Neuron (in vitro differentiated cells): ENCODE results near the gene EVX1.

Experiments used
- H2AFZ ChIP-seq: one replicate; pipeline ENCODE4 v1.6.1; 2013; ENCODE audit warnings: low read depth, mild to moderate bottlenecking, inconsistent platforms, low read length, moderate library complexity
- H3K27me3 ChIP-seq: one replicate; pipeline ENCODE4 v1.6.1; 2013; ENCODE audit warnings: low read length; ENCODE audit not compliant: insufficient read depth
- H3K36me3 ChIP-seq: one replicate; pipeline ENCODE4 v1.6.1; 2013; ENCODE audit warnings: low read length; ENCODE audit not compliant: insufficient read depth
- H3K4me1 ChIP-seq: one replicate; pipeline ENCODE4 v1.6.1; 2013; ENCODE audit warnings: low read length; ENCODE audit not compliant: insufficient read depth
- H3K4me3 ChIP-seq: 2 replicates; pipeline ENCODE4 v1.5.1; 2013; ENCODE audit warnings: mild to moderate bottlenecking, low read length, moderate library complexity
- H3K9me3 ChIP-seq: one replicate; pipeline ENCODE4 v1.6.1; 2013; ENCODE audit warnings: low read length

The EVX1 gene

DNA sequence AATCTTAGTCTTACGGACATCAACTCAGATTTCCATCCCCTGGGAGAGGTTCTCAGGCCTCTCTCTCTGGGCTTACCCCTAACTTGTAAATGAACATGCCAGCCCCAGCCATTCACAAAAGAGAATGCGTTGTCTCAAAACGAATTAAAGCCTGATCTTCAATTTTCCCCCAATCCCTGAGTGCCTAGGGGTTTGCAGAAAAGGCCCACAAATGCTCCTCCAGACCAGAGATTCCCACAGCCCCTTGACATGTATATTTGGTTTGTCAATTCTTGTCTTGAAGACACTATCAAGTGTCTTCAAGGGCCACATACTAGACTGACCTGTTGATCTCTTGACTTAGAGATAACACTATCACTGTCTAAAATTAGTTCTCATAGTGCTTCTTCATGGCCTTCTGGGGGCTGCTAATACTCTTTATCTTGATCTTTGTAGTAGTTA is 30.8 kb upstream of the EVX1 start:
- Histone ChIP-seq H3K4me1 (no peaks in the 10 kb centered on the region), H3K4me3 (no peak overlapping the region), H3K27me3 (peaks cover 97% of the 10 kb centered on the region), H2AFZ (no peak overlapping the region), H3K9me3 (no peaks in the 10 kb centered on the region), H3K36me3 (no peaks in the 10 kb centered on the region)

DNA sequence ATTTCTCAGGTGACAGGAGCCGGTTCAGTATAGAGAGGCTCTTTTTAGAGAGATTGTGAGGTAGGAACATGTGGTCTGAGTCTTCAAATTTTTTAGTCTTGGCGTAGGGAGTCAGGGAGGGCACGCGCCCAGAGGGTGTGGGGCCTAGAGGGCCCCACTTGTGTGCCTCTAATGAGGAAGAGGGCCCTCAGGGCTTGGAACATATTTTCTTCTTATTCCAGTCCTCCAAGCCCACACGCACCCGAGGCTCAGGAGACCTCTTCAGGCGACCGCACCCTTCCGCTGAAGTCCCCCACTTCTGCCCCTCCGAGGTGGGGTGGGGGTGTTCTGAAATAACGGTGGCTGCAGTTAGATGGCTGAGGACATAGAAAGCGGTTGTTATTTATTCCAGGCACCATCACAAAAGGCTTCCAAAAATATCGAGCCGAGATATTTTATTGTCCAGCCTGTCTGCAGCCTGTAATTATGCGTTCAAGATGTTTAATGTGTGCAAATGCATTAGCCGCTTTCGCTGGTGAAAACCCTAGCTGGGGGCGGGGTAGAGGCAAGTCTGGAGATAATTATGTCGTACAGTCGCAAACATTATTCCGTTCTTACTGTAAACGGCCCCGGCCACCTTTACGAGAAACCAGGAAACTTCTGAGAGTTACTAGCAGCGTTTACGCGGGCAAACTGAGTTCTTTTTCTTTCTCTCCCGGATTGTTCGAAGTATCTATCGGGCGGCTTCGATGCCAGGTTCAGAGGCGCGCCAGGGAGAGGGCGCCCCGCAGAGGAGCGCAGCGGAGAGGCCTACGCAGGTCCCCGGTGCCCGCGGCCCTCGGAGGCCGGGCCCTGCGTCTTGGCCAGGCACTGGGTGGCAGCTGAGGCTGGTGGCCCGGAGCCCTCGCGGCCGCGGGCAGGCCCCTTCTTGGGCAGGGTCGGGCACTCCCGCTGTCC is 29.8 kb upstream of the EVX1 start:
- Histone ChIP-seq H2AFZ (no peak overlapping the region), H3K4me1 (no peaks in the 10 kb centered on the region), H3K4me3 (no peak overlapping the region), H3K9me3 (no peaks in the 10 kb centered on the region), H3K27me3 (peaks cover 97% of the 10 kb centered on the region), H3K36me3 (no peaks in the 10 kb centered on the region)

DNA sequence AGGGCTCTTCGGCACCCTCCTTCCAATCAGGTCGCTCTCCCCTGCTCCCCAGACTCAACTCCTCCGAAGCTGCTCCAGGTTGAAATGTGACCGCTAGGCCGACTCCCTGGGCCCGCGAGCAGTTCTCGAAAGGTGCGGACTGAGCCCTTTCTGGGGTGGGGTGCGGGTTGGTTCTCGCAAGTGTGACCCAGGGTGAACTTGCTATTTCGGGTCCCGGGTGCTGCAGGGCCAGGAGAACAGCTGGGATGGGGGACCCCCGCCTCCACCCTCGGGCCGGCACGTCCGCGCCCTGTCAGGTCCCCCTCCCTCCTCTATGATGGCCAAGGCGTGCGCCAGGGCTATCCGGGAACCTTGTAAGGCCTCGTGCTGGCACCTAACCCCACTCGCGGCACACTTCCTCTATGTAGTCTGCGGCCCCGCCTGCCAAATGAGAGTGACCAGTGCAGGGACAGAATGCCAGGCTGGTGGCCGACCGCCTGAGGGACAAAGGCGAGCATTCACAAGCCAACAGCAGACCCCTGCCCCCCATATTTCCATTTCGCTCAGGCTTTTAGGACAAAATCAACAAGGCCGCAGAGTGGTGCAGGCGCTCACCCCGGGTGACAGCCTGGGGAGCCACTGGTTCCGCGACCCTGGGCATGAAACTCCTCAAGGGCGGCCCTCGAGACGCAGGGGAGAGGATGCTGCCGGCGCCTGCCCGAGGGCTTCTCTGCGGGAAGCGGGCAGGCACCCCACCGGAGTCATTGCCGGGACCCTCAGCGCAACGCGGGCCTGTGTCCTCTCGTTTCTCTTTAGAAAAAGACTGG is 29.0 kb upstream of the EVX1 start:
- Histone ChIP-seq H3K36me3 (no peaks in the 10 kb centered on the region), H3K4me3 (no peak overlapping the region)

DNA sequence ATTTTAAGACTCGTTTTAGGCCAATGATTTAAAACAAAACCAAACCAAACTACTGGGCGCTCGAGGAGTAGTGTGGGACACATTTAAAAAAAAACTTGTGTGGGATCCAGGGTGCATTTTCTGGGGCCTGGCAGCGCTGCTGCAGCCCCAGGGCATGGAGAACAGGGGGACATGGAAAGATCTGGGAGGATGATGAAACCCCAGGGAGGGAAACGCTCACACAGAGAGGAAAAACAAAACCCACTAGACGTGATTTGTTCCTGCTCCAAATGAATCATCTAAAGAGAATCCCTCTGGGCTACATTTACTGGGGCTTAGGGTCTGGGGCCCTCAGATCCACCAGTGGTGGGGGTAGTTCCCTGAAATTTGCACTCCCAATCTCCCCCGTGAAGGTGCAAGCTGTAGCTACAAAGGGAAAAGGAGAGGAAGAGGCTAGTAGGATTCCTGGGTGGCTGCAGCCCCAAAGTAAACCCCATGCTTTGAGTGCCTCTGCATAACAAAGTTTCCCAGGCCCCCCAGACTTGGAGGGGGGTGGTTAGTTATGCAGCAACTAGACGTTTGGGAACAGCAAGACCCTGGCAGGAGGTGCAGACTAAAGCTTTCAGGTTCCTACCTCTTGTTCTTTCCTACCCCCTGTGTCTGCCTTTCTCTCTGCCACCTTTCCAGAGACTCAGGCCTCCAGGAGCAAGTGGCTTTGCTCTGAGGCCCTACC is 28.2 kb upstream of the EVX1 start:
- no peak overlapping the region for H3K4me3 ChIP-seq
- H3K4me1 ChIP-seq: no peaks in the 10 kb centered on the region
- peaks cover 86% of the 10 kb centered on the region for H3K27me3 ChIP-seq
- no peak overlapping the region for H2AFZ ChIP-seq
- no peaks in the 10 kb centered on the region for H3K36me3 ChIP-seq
- H3K9me3 ChIP-seq: no peaks in the 10 kb centered on the region

More for the DNA sequence above, 29.0 kb upstream of the EVX1 start:
- peaks cover 88% of the 10 kb centered on the region for H3K27me3 ChIP-seq
- H3K9me3 ChIP-seq: no peaks in the 10 kb centered on the region
- H3K4me1 ChIP-seq: no peaks in the 10 kb centered on the region
- no peak overlapping the region for H2AFZ ChIP-seq

DNA sequence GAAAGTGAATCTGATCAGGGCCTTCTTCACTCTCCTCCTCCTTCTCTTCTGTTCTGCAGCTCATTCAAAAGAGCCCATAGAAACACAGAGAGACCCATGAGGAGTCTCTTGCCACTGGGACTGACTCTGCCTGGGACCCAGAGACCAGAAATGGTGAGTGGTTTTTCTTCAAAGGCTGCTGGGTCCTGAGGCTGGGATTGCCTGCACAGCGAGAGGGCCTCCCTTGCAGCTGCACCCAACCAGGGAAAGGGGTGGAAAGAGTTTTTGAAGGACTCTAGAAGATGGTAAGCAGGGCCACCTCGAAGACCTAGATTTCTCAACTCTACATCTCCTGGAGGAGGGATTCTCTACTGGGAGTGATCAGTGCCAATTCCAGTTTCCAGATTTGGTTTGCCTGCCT is 27.2 kb upstream of the EVX1 start:
- Histone ChIP-seq H3K9me3 (no peaks in the 10 kb centered on the region), H3K4me1 (no peaks in the 10 kb centered on the region), H2AFZ (no peak overlapping the region), H3K27me3 (peaks cover 87% of the 10 kb centered on the region), H3K4me3 (no peak overlapping the region), H3K36me3 (no peaks in the 10 kb centered on the region)

DNA sequence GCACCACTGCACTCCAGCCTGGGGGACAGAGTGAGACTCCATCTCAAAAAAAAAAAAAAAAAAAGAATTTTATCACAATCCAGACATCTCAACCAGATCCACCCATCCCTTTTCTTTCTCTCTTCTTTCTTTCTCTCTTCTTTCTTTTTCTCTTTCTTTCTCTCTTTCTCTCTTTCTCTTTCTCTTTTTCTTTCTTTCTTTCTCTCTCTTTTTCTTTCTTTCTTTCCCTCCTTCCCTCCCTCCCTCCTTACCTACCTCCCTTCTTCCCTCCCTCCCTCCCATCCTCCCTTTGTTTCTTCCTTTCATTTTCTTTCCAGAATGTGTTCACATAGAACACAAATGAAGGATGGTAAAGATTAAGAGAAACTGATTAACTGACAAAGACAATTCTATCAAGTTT is 24.7 kb upstream of the EVX1 start:
- H3K27me3 ChIP-seq: peaks cover 85% of the 10 kb centered on the region
- H3K36me3 ChIP-seq: no peaks in the 10 kb centered on the region
- no peak overlapping the region for H3K4me3 ChIP-seq
- H2AFZ ChIP-seq: no peak overlapping the region
- H3K4me1 ChIP-seq: no peaks in the 10 kb centered on the region
- H3K9me3 ChIP-seq: no peaks in the 10 kb centered on the region

DNA sequence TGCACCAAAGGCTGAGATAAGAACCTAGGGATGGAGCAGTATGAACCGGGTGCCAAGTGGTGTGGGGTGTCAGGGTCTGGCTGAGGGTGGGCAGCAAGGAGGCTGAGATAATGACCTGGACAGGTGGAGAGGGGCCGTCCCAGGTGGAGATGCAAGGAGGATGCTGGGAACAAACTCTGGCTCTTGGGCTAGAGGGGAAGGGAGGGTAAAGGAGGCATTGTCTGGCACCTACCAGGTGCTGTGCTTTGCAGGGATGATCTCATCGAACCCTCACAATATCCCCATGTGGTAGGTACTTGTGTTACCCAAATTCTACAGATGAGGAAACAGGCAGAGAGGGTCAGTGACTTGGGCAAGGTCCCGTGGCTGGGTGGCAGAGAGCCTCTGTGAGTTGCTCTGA is 22.8 kb upstream of the EVX1 start:
- Histone ChIP-seq H3K4me1 (no peaks in the 10 kb centered on the region), H3K9me3 (no peaks in the 10 kb centered on the region), H3K27me3 (peaks cover 81% of the 10 kb centered on the region), H3K36me3 (no peaks in the 10 kb centered on the region), H2AFZ (no peak overlapping the region), H3K4me3 (no peak overlapping the region)

DNA sequence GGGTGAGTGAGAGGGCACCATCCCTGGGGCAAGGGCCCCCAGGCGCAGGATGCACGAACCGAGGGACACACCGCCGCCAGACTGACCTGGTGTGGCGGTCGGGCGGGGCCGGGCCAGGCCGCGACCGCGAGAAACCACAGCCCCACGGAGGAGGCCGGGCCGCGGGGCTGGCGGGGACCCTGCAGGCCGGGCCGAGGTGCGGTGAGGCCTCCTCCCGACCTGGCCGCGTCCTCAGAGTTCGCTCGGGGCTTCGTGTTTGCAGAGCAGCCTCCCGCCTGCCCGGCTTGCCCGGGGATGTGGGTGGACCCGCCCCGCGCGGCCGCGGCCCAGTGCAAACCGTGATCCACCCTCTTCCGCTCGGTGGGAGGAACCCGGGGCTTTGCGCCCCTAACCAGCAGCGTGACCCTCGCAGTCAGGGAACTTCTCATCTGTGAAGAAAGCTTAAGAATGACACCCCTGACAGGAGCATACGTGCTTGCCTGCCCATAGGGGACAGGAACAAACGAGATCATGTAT is 22.1 kb upstream of the EVX1 start:
- Histone ChIP-seq H3K9me3 (no peaks in the 10 kb centered on the region), H3K27me3 (peaks cover 81% of the 10 kb centered on the region), H3K36me3 (no peaks in the 10 kb centered on the region), H2AFZ (no peak overlapping the region), H3K4me3 (no peak overlapping the region), H3K4me1 (no peaks in the 10 kb centered on the region)

DNA sequence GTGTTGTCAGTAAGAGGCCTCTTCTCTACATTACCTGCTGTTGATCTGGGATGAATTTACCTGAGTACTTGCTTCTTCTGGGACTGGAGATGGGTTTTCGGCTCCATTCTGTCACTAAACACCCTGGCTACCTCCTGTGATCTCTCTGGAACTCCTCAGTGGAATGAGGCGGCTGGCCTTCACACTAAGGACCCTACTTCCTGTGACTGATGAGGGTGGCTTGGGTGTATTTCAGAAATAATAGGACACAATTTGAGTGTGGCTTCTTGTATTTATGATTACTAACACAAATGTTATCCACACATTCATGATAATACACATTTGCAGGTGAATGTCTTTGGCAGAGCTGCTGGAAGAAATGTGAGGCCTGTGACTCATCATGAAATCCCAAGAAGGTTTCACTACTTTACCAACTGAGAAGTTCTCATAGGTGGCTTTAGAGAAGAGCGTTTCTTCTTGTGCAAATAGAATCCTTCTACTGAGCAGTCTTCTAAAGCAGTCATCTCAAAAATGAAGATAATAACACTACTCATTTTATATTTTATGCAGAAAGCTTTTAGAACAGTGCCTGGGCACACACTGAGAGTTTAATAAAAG is 21.3 kb upstream of the EVX1 start:
- Histone ChIP-seq H3K4me3 (no peak overlapping the region), H2AFZ (no peak overlapping the region), H3K27me3 (peaks cover 81% of the 10 kb centered on the region), H3K36me3 (no peaks in the 10 kb centered on the region), H3K4me1 (no peaks in the 10 kb centered on the region), H3K9me3 (no peaks in the 10 kb centered on the region)

DNA sequence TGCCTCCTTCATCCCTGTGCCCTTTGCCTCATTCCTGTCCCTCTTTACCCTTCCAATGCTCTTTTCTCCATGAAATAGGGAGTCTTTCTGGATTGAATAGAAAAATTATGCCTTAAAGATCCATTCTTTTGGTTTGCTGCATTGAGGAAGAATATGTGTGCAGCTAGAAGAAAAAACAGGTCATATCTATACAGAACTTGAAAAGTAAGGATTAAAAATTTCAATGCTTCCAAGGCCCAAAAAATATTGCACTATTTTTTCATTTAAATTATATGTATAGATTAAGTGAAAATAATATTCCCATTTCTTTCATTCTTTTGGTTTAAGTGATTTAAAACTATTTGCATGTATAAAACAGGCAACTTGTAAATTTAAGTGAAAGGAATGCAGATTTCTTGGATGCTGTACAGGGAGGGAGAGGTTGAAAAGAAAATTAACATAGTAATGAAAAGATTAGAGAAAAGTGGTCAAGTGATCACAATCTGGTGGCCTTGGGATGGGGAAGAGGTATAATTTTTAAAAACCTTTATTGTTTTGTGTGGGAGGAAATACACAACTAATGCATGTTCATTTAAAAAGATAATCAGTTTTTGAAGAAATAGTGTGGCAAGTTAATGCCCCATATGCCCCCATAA is 18.5 kb upstream of the EVX1 start:
- H3K9me3 ChIP-seq: no peaks in the 10 kb centered on the region
- H3K27me3 ChIP-seq: peaks cover 87% of the 10 kb centered on the region
- no peak overlapping the region for H3K4me3 ChIP-seq
- H3K4me1 ChIP-seq: no peaks in the 10 kb centered on the region
- no peak overlapping the region for H2AFZ ChIP-seq
- no peaks in the 10 kb centered on the region for H3K36me3 ChIP-seq

DNA sequence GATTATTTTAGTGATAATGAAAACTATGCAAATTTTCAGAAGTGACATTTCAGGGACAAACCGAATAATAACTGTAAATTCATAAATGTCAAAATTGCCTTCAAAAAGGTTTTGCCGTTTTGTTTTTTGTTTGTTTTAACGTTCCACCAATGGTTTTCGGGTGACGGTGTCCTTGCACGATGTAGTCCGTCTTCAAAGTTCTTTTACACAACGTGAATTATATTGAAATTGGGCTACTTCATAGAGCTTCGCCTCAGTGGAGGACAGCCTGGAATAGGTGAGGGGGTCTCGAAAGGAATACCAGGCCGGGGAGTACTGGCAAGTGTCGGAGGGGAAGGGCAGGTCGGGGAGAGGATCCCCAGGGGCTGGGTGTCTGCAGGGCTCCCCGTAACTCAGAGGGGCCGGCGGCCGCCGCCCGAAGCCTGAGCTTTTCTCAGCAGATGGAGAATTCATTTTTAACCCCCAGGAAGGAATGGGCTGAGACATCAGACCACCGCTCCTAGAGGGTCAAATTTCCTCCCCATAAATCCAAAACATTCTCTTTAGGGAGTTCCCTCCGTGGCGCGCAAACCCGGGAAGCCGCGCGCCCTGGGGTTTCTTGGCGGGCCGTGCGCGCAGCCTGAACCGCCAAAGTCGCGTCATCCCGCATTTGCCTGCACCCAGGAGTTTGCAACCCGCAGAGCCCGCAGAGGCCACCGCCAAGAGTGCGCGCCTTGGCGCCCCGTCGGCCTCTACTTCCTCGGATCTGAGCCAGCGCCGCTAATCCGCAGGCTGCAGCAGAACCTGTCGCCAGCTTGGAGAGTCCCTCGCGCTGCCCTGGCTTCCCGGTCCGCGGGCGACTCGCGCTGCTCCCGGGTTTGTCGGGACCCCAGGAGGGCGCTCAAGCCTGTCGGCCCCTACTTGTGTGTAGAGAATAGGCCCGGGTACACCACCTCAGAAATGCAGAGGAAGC is 17.3 kb upstream of the EVX1 start:
- Histone ChIP-seq H3K4me3 (no peak overlapping the region), H2AFZ (no peak overlapping the region), H3K27me3 (peaks cover 85% of the 10 kb centered on the region), H3K4me1 (no peaks in the 10 kb centered on the region), H3K9me3 (no peaks in the 10 kb centered on the region), H3K36me3 (no peaks in the 10 kb centered on the region)
